ENCODE results near the gene SAMD10.

Gene SAMD10

DNA sequence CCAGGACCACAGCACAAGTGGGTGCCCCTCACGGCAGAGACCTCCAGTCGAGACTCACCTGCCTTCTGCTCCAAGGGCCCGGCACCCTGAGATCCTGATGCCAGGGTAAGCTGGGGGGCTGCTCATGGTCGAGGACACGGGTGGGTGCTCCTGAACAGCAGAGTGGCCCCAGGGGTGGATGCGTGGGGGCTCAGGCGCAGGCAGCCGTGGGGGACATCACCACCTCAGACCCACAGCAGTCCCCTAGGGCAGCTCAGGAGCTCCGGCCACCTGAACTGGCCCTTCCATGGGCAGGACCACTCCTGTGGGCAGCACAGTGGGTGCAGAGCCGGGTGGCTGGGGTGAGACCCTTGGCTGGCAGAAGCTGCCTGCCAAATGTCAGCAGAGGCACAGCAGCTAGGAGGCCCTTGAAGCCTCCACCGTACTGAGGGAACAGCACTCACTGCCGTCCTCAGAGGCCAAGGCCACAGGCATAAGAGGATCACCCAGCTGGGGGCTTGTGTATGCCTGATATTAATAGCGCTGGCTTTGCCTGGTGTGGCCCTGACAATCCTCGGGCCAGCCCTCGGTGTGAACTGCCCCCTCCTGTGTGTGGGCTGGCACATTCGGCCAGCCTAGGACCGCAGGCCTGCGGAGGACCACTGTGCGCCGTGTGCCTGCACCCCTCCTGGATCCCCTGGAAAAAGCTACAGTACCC, 28.6 kb downstream of the SAMD10 start:
- TF ChIP-seq TEAD4 (IDR thresholded peaks at IDR 0.05) (no peak), EGR1 (IDR thresholded peaks at IDR 0.05) (no peak), CREB1 (IDR thresholded peaks at IDR 0.05; ENCODE audit: low read depth) (no peak), RAD21 (IDR thresholded peaks at IDR 0.05; ENCODE audit: low read depth) (no peak)
- TF ChIP-seq, protein P1, sequence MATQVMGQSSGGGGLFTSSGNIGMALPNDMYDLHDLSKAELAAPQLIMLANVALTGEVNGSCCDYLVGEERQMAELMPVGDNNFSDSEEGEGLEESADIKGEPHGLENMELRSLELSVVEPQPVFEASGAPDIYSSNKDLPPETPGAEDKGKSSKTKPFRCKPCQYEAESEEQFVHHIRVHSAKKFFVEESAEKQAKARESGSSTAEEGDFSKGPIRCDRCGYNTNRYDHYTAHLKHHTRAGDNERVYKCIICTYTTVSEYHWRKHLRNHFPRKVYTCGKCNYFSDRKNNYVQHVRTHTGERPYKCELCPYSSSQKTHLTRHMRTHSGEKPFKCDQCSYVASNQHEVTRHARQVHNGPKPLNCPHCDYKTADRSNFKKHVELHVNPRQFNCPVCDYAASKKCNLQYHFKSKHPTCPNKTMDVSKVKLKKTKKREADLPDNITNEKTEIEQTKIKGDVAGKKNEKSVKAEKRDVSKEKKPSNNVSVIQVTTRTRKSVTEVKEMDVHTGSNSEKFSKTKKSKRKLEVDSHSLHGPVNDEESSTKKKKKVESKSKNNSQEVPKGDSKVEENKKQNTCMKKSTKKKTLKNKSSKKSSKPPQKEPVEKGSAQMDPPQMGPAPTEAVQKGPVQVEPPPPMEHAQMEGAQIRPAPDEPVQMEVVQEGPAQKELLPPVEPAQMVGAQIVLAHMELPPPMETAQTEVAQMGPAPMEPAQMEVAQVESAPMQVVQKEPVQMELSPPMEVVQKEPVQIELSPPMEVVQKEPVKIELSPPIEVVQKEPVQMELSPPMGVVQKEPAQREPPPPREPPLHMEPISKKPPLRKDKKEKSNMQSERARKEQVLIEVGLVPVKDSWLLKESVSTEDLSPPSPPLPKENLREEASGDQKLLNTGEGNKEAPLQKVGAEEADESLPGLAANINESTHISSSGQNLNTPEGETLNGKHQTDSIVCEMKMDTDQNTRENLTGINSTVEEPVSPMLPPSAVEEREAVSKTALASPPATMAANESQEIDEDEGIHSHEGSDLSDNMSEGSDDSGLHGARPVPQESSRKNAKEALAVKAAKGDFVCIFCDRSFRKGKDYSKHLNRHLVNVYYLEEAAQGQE (IDR thresholded peaks at IDR 0.05; ENCODE audit: low read depth) = no peak
- TF ChIP-seq, protein P2, sequence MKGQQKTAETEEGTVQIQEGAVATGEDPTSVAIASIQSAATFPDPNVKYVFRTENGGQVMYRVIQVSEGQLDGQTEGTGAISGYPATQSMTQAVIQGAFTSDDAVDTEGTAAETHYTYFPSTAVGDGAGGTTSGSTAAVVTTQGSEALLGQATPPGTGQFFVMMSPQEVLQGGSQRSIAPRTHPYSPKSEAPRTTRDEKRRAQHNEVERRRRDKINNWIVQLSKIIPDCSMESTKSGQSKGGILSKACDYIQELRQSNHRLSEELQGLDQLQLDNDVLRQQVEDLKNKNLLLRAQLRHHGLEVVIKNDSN (IDR thresholded peaks at IDR 0.05) = no peak

DNA sequence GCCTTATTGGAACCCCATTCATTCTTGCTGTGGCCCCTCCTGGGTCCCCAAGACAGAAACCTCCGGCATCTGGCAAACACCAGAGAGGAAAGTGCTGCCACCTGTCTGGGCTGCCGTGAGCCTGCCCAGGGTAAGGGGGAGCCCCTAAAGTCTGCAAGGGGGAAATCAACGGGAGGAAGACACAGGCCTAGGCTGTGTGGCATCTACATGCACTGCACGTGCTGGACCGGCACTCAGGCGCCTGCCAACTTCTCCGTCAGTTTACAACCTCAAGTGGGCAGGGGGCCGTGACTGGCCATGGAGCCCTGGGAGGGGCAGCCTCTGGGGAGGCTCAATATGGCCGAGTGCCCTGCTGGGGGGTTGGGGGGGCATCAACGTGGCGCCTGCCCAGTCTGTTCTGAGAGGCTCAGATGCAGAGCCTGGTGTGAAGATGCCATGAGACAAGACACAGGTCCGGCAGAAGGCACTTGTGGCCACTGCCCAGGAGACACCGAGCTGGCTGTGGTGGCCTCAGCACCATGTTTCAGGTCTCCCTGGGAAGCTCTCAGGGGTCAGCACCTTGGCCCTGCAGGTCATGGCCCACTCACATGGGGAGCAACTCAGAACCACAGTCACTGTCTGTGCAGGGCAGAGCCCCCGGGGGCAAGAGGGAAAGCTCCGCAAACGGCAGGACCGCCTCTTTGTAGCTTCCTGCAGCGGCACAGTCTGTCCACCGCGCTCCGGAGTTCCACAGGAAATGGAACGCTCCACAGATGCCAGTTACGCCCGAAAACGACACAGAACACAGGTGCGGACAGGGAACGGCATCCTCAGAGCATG, 31.6 kb downstream of the SAMD10 start:
- no peak for TF ChIP-seq NFIC (IDR thresholded peaks at IDR 0.05)
- no peak for TF ChIP-seq TAF1 (IDR thresholded peaks at IDR 0.05; ENCODE audit: low read depth)
- no peak for TF ChIP-seq YY1 (IDR thresholded peaks at IDR 0.05; ENCODE audit: low read depth)
- no peak for TF ChIP-seq FOXM1 (IDR thresholded peaks at IDR 0.05; ENCODE audit: borderline replicate concordance, low read depth)
- TF ChIP-seq, protein P3, sequence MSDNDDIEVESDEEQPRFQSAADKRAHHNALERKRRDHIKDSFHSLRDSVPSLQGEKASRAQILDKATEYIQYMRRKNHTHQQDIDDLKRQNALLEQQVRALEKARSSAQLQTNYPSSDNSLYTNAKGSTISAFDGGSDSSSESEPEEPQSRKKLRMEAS (IDR thresholded peaks at IDR 0.05) = no peak

DNA sequence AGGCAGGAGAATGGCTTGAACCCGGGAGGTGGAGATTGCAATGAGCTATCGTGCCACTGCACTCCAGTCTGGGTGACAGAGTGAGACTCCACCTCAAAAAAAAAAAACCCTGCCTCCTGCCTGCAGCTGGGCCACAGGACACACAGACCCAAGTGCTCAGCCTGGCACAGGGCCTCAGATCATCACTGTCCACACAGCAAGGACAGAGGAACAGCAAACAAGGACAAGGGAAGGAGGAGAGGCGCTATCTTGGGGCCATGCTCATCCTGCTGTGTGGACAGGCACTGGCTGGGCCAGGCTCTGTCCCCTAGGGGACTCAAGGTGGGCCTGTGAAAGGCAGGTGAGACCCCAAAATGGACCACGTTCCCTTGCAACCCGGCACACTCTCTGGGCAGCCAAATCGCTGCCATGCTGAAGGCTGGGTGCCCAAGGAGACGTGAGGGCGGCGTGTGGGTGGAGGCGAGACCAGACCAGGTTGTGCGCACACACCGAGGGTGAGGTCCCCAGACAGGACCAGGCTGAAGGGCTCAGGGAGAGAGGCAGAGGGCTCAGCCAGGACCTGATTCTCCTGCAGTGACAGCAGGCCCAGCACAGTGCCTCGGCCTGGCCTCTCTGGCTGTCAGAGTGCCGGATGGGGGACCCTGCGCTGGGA, 32.3 kb downstream of the SAMD10 start:
- TF ChIP-seq TEAD4 (IDR thresholded peaks at IDR 0.05) (no peak), TCF12 (IDR thresholded peaks at IDR 0.05; ENCODE audit: low read depth) (no peak), NFIC (IDR thresholded peaks at IDR 0.05) (no peak), RAD21 (IDR thresholded peaks at IDR 0.05; ENCODE audit: low read depth) (no peak), CREB1 (IDR thresholded peaks at IDR 0.05; ENCODE audit: low read depth) (no peak), TAF1 (IDR thresholded peaks at IDR 0.05; ENCODE audit: low read depth) (no peak), YY1 (IDR thresholded peaks at IDR 0.05; ENCODE audit: low read depth) (no peak), FOXM1 (IDR thresholded peaks at IDR 0.05; ENCODE audit: borderline replicate concordance, low read depth) (no peak), ZBTB7A (IDR thresholded peaks at IDR 0.05; ENCODE audit: low read depth) (no peak), EGR1 (IDR thresholded peaks at IDR 0.05) (no peak), EP300 (IDR thresholded peaks at IDR 0.05; ENCODE audit: borderline replicate concordance) (no peak), CEBPB (IDR thresholded peaks at IDR 0.05) (no peak)
- TF ChIP-seq, protein P1 (IDR thresholded peaks at IDR 0.05; ENCODE audit: low read depth) = no peak
- TF ChIP-seq, protein P3 (IDR thresholded peaks at IDR 0.05) = no peak
- TF ChIP-seq, protein P2 (IDR thresholded peaks at IDR 0.05) = no peak

DNA sequence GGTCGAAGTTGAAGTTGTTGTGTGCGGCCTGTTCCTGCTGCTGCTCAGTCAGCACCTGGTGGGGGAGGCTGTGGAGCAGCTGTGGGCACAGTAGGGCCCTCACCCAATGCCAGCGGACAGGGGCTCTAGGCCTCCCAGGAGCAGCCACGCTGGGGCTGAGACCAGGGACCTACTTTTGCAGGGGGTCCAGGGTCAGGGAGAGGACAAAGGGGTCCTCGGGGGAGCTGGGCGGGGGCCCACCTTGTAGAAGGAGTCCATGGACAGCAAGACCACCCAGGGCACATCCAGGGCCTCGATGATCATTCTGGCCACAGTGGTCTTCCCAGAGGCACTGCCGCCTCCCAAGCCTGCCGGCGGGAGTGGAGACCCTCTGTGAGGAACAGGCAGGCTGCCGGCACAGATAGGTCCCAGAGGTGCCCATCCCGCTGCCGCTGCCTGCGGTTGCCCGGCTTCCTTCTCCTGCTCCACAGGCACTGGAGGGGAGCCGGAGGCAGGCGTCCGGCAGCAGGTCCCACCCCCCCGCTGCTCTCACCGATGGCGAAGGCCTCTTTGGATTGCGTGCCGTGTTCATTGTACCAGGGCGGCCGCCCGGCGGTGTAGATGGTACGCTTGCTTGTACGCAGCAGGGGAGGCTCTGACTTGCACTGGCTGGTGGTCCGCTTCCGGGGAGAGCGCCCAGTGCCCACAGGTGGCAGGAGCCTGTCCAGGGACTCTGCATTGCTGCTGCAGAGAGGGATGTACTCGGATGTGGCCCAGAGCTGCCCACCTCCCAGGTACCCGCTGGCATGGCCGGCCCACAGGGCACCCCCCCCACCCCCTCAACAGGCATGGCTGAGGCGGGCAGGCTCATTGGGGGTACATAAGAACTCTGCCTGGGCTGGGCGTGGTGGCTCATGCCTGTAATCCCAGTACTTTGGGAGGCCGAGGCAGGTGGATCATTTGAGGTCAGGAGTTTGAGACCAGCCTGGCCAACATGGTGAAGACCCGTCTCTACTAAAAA, 33.2 kb downstream of the SAMD10 start:
- TF ChIP-seq, protein P3 (IDR thresholded peaks at IDR 0.05) = no peak
- no peak for TF ChIP-seq YY1 (IDR thresholded peaks at IDR 0.05; ENCODE audit: low read depth)
- no peak for TF ChIP-seq NFIC (IDR thresholded peaks at IDR 0.05)
- TF ChIP-seq TCF12 (IDR thresholded peaks at IDR 0.05; ENCODE audit: low read depth) = no peak
- TF ChIP-seq TEAD4 (IDR thresholded peaks at IDR 0.05) = no peak
- TF ChIP-seq EP300 (IDR thresholded peaks at IDR 0.05; ENCODE audit: borderline replicate concordance) = no peak
- TF ChIP-seq, protein P2 (IDR thresholded peaks at IDR 0.05) = no peak
- no peak for TF ChIP-seq CEBPB (IDR thresholded peaks at IDR 0.05)
- TF ChIP-seq, protein P1 (IDR thresholded peaks at IDR 0.05; ENCODE audit: low read depth) = no peak
- TF ChIP-seq CREB1 (IDR thresholded peaks at IDR 0.05; ENCODE audit: low read depth) = no peak
- TF ChIP-seq RAD21 (IDR thresholded peaks at IDR 0.05; ENCODE audit: low read depth) = no peak

All from Ishikawa (cell line).